HG03095 (cell line): ENCODE measurements around the gene CCDC73.
"Not testable (repeated sequence)": the region's sequence is repeated elsewhere in the genome, so short reads cannot be mapped to it uniquely, and the experiment has no call there.

Experiments
- ATAC-seq: cut with Tn5 transposase; IDR thresholded peaks from one replicate; pipeline ENCODE4 v1.9.1; 2021; ENCODE audit warnings: moderate library complexity; ENCODE audit not compliant: unreplicated experiment

The CCDC73 gene

DNA sequence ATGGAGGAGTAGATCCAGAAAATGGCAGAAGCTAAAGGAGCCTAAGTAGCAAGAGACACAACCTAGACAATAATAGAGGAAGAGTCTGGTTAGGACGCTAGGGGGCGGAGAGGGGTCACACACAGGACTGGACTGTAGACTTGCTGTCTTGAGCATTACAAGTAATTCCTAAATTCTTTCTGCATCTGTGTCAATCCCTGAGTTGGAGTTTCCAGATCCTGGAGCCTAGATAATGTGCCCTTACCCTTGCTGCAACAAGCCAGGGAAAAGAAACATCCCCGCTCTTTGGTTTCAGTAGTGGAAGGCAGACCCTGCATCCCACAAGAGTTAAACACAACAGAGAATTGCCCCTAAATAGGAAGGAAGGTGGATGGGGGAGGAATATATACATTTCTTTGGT lies 14.9 kb upstream of the CCDC73 start:
- ATAC-seq, result peak; percentile 98

DNA sequence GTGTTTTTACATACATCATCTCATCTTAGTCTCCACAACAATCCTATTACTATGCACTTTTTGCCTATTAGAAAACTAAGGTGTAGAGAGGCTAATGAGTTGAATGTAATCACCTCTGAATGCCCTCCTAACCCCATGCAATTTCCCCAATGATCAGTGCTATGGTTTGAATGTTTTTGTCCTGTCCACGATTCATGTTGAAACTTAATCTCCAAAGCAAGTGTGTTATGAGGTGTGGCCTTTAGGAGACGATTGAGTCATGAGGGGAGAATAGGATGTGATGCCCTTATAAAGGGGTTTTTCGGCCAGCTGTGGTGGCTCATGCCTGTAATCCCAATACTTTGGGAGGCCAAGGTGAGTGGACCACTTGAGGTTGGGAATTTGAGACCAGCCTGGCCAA lies 2.0 kb upstream of the CCDC73 start:
- no peak for ATAC-seq

DNA sequence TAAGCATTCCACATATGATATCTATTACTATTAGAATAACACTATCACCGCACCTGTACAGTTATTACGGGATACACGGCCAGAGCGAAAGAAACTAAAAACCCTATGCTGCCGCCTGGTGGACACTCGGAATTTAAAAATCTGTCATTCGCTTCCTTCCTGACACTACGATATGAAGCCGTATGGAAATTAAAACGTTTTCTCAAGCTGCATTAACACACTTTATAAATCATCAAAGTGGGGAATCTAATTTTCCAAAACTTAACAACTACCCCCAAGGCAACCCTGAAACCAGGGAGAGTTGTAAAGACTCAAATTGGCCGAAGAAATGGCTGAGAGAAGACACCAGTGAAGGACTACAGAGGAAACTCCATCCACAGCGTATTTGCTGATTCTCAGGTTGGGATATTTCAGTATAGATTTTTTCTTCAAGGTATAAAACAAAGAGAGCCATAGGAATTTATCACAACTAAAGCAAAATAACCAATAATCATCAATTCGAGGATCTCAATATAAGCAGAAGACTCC lies 1.4 kb downstream of the CCDC73 start:
- ATAC-seq, result peak; percentile 74

DNA sequence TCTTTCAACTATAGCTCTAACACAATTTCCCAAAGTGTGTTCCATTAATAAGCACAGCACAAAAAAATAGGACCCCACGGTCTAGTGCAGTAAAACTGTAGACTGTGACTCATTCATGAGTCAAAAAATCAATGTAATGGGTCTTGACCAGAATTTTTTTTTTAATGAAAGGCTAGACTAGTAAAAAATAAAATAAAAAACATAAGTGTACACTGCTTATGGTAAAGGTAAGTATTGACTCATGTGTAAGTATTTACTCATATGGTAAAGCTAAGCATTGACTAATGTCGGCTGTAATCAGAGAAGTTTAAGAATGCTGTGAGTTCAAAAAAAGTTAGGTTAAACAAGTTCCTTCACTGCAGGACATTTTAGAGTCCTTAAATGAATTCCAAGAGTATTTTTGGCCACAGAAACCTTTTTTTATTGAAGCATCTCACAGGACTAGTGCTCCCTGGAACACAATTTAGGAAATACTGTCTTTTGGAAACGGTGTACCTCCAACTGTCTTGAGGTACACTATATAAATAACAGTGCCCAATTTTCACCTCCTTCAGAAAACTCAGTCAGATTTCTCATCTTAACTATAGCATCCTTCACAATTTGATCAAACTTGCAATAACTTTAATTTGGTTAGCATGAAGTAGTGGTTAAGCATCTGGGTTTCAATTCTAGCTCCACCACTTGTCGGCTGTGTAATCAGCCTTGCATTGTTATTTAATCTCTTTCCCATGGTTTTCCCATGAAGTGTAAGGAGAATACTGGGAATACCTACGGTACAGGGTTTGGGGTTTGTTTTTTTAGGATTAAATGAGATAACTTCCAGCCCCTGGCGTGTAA lies 2.1 kb downstream of the CCDC73 start:
- peak; percentile 31 for ATAC-seq

DNA sequence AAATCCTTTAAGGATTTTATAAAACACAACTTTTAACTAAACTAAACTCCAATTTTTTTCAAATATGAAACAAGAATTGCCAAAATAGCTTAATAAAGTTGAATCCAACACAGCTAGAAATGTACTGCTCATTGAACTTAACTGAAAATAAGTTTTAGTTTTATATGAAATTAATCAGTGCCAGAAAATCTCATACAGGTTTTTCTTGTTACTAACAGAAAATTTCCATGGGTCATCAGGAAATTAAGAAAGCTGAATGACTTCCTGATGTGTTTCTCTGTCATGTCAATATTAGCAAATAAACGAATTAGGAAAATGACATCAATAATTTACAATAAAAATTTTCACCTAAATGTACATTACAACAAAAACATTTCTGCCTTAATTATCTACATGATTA lies 3.5 kb downstream of the CCDC73 start:
- ATAC-seq, result no peak

DNA sequence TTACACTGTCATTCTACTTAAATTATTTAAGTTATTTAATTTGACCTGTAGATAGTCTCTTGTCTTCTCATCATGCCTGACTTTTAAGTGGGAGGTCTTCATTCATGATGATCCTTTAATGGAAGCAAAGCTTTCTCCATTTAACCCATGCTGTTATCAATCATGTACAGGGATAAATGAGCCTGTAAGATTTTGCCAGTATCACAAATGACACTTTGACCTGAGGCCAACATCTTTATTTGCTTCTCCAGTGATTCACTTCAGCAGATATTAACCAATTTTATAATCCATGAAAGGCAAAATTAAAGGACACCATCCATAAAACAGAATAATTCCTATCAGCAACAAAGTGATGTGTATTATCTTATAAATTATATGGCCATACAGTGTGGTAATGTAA lies 7.7 kb downstream of the CCDC73 start:
- no peak for ATAC-seq

DNA sequence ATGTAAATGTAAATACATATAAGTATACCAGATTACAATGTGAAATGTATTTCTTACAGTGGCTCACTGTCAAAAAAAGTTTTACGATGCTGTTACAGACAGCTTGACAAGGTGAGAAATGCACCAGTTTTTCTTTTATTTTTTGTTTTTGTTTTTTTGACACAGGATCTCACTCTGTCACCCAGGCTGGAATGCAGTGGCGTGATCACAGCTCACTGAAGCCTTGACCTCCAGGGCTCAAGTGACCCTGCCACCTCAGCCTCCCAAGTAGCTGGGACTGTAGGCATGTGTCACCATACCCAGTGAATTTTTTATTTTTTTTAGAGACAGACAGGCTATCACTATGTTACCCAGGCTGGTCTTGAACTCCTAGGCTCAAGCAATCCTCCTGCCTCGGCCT lies 9.2 kb downstream of the CCDC73 start:
- no peak for ATAC-seq

DNA sequence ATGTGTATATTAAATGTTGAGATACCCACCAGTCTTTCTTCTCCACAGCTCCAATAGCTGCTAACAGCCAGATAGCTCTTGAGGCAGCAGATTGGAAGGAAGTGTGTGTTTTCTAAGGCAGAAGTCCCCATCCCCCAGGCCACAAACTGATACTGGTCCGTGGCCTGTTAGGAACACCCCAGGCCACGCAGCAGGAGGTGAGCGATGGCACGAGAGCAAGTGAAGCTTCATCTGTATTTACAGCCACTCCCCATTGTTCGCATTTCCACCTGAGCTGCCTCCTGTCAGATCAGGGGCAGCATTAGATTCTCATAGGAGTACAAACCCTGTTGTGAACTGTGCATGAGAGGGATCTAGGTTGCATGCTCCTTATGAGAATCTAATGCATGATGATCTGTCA lies 12.7 kb downstream of the CCDC73 start:
- ATAC-seq, result no peak

DNA sequence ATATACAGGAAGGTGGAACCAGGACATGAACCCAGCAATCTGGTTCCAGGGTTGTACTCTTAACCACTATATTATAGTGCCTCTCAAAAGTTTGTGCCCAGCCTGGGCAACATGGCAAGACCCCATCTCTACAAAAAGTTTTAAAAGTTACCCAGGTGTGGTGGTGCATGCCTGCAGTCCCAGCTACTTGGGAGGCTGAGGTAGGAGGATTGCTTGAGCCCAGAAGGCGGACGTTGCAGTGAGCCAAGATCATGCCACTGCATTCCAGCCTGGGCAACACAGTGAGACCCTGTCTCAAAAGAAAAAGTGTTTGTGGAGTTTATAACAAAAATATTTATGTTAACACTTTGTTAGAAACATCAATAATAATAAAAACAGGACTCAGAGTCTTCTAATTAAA lies 13.6 kb downstream of the CCDC73 start:
- not testable (repeated sequence) for ATAC-seq

DNA sequence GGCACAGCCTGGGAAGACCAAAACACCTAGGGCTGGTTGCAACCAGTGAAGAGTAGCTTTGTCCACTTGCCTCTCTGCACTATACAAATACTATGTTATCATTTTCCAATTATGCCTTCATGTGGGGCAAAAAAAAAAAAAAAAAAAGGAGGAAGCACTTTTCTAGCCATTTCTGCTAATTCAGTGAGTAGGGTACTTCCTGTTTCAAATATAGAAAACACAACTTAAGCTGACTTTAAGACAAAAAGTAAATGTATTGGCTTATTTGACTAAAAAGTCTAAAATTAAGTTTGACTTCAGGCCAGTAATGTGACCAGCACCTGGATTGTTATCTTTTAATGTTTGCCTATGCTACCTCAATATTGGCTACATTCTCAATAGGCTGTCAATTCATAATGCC lies 15.3 kb downstream of the CCDC73 start:
- ATAC-seq, result no peak

DNA sequence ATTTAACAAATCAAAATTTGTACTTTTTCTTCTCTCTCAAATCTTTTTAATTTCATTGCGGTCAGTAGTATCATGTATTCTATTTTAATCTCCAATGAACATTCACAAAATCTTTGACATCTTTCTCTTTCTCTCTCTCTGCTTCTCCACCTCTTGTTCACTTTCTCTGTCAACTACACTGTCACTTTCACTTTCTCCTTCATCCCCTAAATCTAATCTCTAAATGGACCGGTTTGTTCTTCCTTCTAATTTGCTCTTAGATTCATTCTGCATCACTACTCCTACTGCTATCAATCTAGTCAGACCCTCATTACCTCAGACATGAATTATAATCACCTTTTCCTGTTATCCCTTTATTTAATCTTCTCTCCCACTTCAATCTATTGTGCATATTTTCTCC lies 18.6 kb downstream of the CCDC73 start:
- ATAC-seq, result no peak

DNA sequence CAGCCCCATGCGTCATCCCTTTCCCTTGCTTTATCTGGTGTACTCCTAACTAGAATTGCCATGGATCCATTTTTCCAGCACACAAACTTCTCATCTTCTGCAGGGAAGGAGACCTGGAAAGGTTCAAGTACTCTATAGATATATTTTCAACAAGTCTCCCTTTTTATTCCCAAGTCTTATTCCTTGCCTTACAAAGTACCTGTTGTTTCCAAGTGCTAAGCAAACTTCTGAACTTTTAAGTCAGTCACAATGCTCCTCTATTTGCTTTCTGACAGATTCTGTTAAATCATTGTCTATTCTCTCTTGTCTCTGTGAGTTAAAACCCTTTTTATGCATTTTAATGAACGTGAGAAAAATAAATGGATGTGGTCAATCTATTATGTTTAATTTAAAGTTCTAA lies 20.4 kb downstream of the CCDC73 start:
- no peak for ATAC-seq

DNA sequence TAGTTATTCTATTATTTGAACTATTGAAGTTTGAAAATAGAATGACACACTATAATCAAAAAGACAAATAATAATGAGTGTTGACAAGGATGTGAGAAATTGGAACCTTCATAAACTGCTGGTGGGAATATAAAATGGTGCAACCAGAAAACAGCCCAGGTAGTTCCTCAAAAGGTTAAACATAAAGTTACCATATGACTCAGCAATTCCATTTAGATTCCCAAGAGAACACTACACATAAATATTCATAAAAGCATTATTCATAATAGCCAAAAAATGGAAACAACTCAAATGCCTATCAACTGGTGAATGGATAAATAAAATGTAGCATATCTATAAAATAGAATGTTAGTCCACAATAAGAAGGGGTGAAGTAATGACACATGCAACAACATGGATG lies 21.7 kb downstream of the CCDC73 start:
- no peak for ATAC-seq

DNA sequence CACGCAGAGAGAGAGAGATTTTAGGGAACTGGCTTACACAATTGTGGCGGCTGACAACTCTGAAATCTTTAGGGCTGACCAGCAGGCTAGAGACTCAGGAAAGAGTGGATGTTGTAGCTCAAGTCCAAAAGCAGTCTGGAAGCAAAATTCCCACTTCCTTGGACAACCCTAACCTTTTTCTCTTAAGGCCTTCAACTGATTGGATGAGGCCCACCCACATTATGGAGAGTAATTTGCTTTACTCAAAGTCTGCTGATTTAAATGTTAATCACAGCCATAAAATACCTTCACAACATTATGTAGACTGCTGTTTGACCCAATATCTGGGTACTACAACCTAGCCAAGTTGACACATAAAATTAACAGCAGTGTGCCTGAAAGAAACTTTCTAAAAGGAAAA lies 32.7 kb downstream of the CCDC73 start:
- not testable (repeated sequence) for ATAC-seq

DNA sequence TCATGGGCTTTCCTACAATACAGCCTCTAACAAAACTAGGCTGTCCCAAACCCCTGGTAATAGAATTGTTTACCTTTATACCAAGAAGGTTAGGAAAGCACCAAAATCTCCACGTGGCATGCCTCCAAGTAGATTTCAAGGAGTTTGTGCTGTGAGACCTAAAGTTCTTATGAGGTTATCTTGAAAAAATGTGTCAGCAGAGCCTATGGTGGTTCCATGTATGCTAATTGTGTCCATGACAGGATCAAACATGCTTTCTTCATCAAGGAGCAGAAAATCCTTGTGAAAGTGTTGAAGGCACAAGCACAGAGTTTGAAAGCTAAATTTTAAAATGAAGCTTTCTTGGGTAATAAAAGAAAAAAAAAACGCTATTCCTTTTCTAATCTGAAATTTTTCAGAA lies 36.2 kb downstream of the CCDC73 start:
- no peak for ATAC-seq

DNA sequence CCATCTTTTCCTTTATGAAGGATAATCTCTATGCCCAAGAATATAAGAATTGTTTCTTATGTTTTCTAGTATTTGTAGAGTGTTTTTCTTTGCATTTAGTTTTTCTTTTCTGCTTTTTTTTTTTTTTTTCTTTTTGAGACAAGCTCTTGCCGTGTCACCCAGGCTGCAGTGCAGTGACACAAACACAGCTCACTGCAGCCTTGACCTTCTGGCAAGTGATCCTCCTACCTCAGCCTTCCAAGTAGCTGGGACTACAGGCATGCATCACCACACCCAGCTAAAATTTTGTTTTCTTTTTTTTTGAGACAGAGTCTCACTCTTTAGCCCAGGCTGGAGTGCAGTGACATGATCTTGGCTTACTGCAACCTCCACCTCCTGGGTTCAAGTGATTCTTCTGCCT lies 41.3 kb downstream of the CCDC73 start:
- ATAC-seq, result not testable (repeated sequence)

DNA sequence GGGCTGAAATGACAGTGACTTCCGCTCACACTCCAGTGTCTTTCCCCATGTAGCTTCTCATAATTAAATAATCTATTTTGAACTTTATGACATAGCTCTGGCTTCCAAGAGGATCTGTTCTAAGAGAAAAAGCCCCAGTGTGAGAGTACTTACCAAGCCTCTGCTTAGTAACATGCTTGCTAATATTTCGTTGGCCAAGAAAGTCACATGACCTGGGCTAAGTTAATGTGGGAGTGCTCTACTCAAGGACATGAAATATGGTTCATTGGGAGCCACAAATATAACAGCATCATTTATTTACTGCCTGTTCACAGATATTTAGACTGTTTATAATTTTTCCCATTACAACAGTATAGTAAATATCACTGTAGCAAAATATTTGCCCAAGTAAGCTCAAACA lies 42.5 kb downstream of the CCDC73 start:
- ATAC-seq, result no peak

DNA sequence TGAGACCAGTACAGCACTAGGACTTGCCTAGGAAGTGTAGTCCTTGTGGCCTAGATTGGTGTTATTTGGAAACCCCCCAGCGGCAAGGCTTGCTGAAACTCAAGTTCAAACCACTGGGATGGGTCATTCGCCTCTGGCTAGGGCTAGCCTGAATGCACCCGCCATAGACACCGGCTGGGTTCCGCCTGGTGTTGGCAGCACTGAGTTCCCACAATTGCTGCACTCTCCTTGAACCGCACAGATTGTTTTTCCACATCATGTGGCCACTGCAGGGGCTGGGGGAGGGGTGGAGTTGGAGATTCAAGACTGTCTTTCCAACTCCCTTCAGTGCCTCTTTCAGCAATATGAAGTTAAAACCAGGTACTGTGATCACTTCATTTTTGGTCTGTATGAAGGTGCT lies 43.1 kb downstream of the CCDC73 start:
- ATAC-seq, result no peak

DNA sequence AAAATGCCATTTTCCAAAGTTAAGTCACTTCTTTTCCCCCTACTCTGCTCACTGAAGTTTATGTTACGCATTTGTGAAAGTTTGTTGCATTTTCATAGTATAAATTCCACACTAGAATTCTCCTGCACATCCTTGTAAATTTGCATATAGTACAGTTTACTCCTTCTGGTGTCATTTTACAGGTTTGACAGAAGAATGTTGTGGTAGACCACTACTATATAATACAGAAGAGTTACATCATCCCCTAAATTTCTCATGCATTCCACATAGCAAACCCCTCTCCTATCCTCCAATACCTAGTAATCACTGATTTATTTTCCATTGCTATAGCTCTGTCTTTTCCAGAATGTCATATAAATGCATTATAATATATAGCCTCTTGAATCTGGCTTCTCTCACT lies 64.5 kb downstream of the CCDC73 start:
- no peak for ATAC-seq

DNA sequence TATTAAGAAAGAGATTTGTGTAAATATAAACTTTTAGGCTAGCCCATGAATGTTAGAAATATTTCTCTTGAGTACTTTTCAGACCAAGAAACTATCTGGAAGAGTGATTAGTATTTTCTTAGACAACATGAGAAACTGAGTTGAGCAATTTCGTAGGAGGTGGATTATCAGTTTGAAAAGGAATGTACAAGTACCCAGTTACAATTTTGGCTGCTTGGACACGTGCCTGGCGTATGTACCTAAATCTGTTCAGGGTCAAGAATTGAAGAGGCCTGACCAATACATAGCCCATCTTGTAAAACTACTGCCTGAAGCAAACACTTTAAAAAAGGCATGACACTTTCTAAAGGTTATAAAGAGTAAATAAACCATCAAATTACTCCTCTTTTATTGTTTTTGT lies 71.1 kb downstream of the CCDC73 start:
- ATAC-seq, result no peak

DNA sequence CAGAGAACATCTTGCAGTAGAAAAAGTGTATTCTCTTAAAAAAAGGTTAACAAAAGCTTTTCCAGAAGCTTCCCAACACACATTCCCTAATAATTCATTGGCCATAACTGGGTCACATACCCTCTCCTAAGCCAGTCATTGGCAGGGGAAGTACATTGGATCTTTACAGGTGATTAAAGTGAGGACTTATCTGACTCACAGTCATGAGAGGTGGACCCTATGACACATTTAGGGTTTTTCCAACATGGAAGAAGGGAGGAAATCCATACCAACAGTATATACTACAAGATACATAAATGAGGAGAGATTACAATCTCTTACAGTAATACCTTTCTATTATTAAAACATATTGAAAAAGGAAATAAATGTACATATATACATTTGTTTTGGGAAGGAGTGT lies 72.2 kb downstream of the CCDC73 start:
- no peak for ATAC-seq

DNA sequence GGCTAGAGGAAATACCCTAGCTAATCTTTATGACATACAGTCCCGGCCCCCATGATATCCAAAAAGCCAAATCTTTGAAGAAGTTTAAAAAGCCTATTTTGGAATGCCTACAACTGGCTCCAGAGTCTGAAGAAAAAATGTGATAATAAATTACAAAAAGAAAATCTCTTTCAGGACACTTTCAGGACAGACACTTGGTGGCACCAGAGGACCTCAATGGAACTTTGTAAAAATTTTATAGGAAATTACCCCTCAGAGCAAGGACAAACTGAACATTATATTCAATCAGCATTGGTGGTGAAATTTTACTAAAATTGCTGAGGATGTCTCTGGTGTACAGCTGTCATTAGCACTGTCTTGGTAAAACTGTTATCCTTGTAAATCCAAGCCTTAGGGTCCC lies 81.0 kb downstream of the CCDC73 start:
- ATAC-seq, result no peak

DNA sequence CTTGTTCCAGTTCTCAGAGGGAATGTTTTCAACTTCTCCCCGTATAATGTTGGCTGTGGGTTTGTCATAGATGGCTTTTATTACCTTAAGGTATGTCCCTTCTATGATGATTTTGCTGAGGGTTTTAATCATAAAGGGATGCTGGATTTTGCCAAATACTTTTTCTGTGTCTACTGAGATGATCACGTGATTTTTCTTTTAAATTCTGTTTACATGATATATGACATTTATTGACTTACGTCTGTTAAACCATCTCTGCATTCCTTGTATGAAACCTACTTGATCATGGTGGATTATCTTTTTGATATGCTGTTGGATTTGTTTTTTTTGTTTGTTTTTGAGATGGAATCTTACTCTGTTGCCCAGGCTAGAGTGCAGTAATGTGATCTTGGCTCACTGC lies 85.5 kb downstream of the CCDC73 start:
- ATAC-seq, result not testable (repeated sequence)
